Liver (tissue), 9 donors: ENCODE measurements around the gene PSPC1. TPM values are rescaled to one million over a fixed set of nuclear protein-coding genes. Genes with fewer than 3 reads are reported as not detected.
"Not testable (repeated sequence)": the region's sequence is repeated elsewhere in the genome, so short reads cannot be mapped to it uniquely, and the experiment has no call there.

ENCODE experiments used
- DNase-seq: peaks from one replicate; pipeline ENCODE4 v3.0.0-alpha.2; 2017; ENCODE audit warnings: low spot score
- H3K27ac ChIP-seq, 2 donors: one replicate each; pipeline ENCODE4 v1.7.0; 2013; ENCODE audit warnings: inconsistent platforms in 2 of 2, low read length in 2 of 2, control low read depth in 1 of 2, low read depth in 1 of 2, mild to moderate bottlenecking in 1 of 2
- H3K27me3 ChIP-seq, 4 donors: one replicate each; pipeline versions ENCODE4 v1.6.1 to v1.7.0; 2013; ENCODE audit warnings: low read length in 3 of 4, inconsistent platforms in 1 of 4, mild to moderate bottlenecking in 1 of 4, moderate library complexity in 1 of 4; ENCODE audit not compliant: control insufficient read depth in 4 of 4, insufficient read depth in 4 of 4
- H3K36me3 ChIP-seq, 4 donors: one replicate each; pipeline versions ENCODE4 v1.6.1 to v1.7.0; 2013; ENCODE audit warnings: low read length in 3 of 4, mild to moderate bottlenecking in 3 of 4, low read depth in 1 of 4, moderate library complexity in 1 of 4; ENCODE audit not compliant: control insufficient read depth in 4 of 4, insufficient read depth in 3 of 4
- H3K4me1 ChIP-seq, 4 donors: one replicate each; pipeline versions ENCODE4 v1.6.1 to v1.7.0; 2013; ENCODE audit warnings: low read length in 3 of 4, mild to moderate bottlenecking in 3 of 4, moderate library complexity in 1 of 4; ENCODE audit not compliant: control insufficient read depth in 4 of 4, insufficient read depth in 4 of 4
- H3K4me3 ChIP-seq, 3 donors: one replicate each; pipeline versions ENCODE4 v1.6.1 to v1.7.0; 2013; ENCODE audit warnings: low read length in 3 of 3, control low read depth in 1 of 3, low read depth in 1 of 3, mild to moderate bottlenecking in 1 of 3
- H3K9ac ChIP-seq, 2 donors: one replicate each; pipeline ENCODE4 v1.7.0; 2013; ENCODE audit warnings: low read length in 2 of 2, mild to moderate bottlenecking in 2 of 2, moderate library complexity in 2 of 2, control low read depth in 1 of 2, low read depth in 1 of 2
- H3K9me3 ChIP-seq, 4 donors: one replicate each; pipeline versions ENCODE4 v1.6.1 to v1.7.0; 2013; ENCODE audit warnings: low read length in 3 of 4; ENCODE audit not compliant: control insufficient read depth in 4 of 4
- ATF3 ChIP-seq: IDR thresholded peaks from 2 replicates; pipeline ENCODE4 v1.6.1; 2016; ENCODE audit warnings: antibody characterized with exemption
- CTCF ChIP-seq: fragments of 150-350 bp; IDR thresholded peaks from 2 replicates; pipeline ENCODE4 v1.5.1; 2017; ENCODE audit warnings: improper control_type of control experiment, low read depth, low read length; ENCODE audit not compliant: missing input control
- EGR1 ChIP-seq, 2 donors: IDR thresholded peaks; 2 replicates each; pipeline ENCODE4 v1.6.1; 2016 to 2018; ENCODE audit warnings: antibody characterized with exemption in 2 of 2, low read depth in 2 of 2
- FOXA2 ChIP-seq: IDR thresholded peaks from 2 replicates; pipeline ENCODE4 v1.6.1; 2016; ENCODE audit warnings: antibody characterized with exemption
- HNF4A ChIP-seq, 2 donors: conservative IDR thresholded peaks; 2 replicates each; pipeline ENCODE4 v1.6.1; 2016; ENCODE audit warnings: antibody characterized with exemption in 2 of 2, mild to moderate bottlenecking in 2 of 2
- HNF4G ChIP-seq: IDR thresholded peaks from 2 replicates; pipeline ENCODE4 v1.6.1; 2016; ENCODE audit warnings: antibody characterized with exemption
- NR2F2 ChIP-seq: IDR thresholded peaks from 2 replicates; pipeline ENCODE4 v1.6.1; 2016; ENCODE audit warnings: antibody characterized with exemption
- RAD21 ChIP-seq, 2 donors: IDR thresholded peaks; 2 replicates each; pipeline ENCODE4 v1.6.1; 2016; ENCODE audit warnings: antibody characterized with exemption in 2 of 2, mild to moderate bottlenecking in 2 of 2
- REST ChIP-seq: IDR thresholded peaks from 2 replicates; pipeline ENCODE4 v1.6.1; 2016; ENCODE audit warnings: antibody characterized with exemption, mild to moderate bottlenecking
- RXRA ChIP-seq, 2 donors: IDR thresholded peaks; 2 replicates each; pipeline ENCODE4 v1.6.1; 2017 to 2018; ENCODE audit warnings: antibody characterized with exemption in 2 of 2, mild to moderate bottlenecking in 1 of 2
- TAF1 ChIP-seq: conservative IDR thresholded peaks from 2 replicates; pipeline ENCODE4 v1.6.1; 2016; ENCODE audit warnings: antibody characterized with exemption, mild to moderate bottlenecking
- YY1 ChIP-seq: IDR thresholded peaks from 2 replicates; pipeline ENCODE4 v1.6.1; 2016; ENCODE audit warnings: antibody characterized with exemption, mild to moderate bottlenecking
- WGBS: extraction: QIAGEN DNeasy Blood & Tissue Kit; methylation state at CpG from one replicate; pipeline ENCODE4 v1.1.7; 2013; 5-methylcytosine and 5-hydroxymethylcytosine counted together
- polyA plus RNA-seq, 2 donors: library from polyadenylated mRNA; stranded (reverse) in 1 of 2; unstranded in 1 of 2; fragments of 200-250 nt in 1 of 2; fragments of >200 nt in 1 of 2; fragmentation: Nextera tagmentation in 1 of 2; extraction: Ambion mirVana in 1 of 2; gene quantifications; one replicate each; pipeline versions ENCODE4 v1.2.1 to v1.2.3, GENCODE V29; 2013 to 2015
- total RNA-seq, 2 donors: library from RNA; depleted of rRNA; stranded (reverse); fragments of >200 nt; gene quantifications; one replicate each; pipeline ENCODE4 v1.2.3, GENCODE V29; 2014
- donor health status: healthy.
- donor health status: healthy.
- donor health status: healthy.
- donor health status: healthy.
- donor health status: healthy.

PSPC1 gene
- total and polyA plus RNA-seq, 4 donors = 7.8 to 38.2 (median 20.1) TPM

- not testable (repeated sequence) for H3K27ac ChIP-seq, H3K9me3 ChIP-seq, H3K4me1 ChIP-seq, H3K27me3 ChIP-seq, H3K9ac ChIP-seq, H3K36me3 ChIP-seq, DNase-seq
- 92% methylated on average over 22 of the region's 22 CpGs for whole genome bisulfite sequencing
- H3K4me3 ChIP-seq = peak overlapping the region in 2 of 3 donors; percentile 91 to 95
These were observed 1.9 kb downstream of the PSPC1 start for GRCh38 chr13:19780753-19781418.

GRCh38 chr13:19772306-19772705 is 10.4 kb downstream of the PSPC1 start:
- Histone ChIP-seq H3K36me3 (peaks cover 6 to 22% (median 17%) of the 10 kb centered on the region in 4 donors), H3K4me3 (no peak overlapping the region), H3K9me3 (no peaks in the 10 kb centered on the region), H3K9ac (no peak overlapping the region), H3K27ac (no peak overlapping the region), H3K27me3 (no peaks in the 10 kb centered on the region), H3K4me1 (no peaks in the 10 kb centered on the region)
- no peak for TF ChIP-seq RAD21 (IDR thresholded peaks at IDR 0.05)
- no peak for TF ChIP-seq HNF4A (conservative IDR thresholded peaks at IDR 0.05)
- no peak for TF ChIP-seq YY1
- TF ChIP-seq CTCF = no peak
- TF ChIP-seq EGR1 (IDR thresholded peaks at IDR 0.05; ENCODE audit: low read depth in 2 of 2) = no peak
- TF ChIP-seq RXRA (IDR thresholded peaks at IDR 0.05) = no peak
- no peak for TF ChIP-seq TAF1
- no peak for TF ChIP-seq REST
- no peak for TF ChIP-seq ATF3
- no peak for TF ChIP-seq FOXA2
- no peak for TF ChIP-seq NR2F2
- 95% methylated on average over 6 of the region's 6 CpGs for WGBS
- no peak for DNase-seq

GRCh38 chr13:19769854-19770253 is 12.9 kb downstream of the PSPC1 start:
- H3K4me3 ChIP-seq = no peak overlapping the region
- no peak for DNase-seq
- H3K9me3 ChIP-seq = no peaks in the 10 kb centered on the region
- no peak overlapping the region for H3K27ac ChIP-seq
- no peaks in the 10 kb centered on the region for H3K27me3 ChIP-seq
- TF ChIP-seq NR2F2 = no peak
- no peak for TF ChIP-seq HNF4G
- TF ChIP-seq EGR1 (IDR thresholded peaks at IDR 0.05; ENCODE audit: low read depth in 2 of 2) = no peak
- TF ChIP-seq RAD21 (IDR thresholded peaks at IDR 0.05) = no peak
- TF ChIP-seq YY1 = no peak
- TF ChIP-seq TAF1 = no peak
- 91% methylated on average over 2 of the region's 2 CpGs for WGBS
- peaks cover 0 to 1% (median 0%) of the 10 kb centered on the region in 4 donors for H3K4me1 ChIP-seq
- peaks cover 6 to 22% (median 18%) of the 10 kb centered on the region in 4 donors for H3K36me3 ChIP-seq
- H3K9ac ChIP-seq = no peak overlapping the region
